ENCODE results near the gene PILRA. TPM values are rescaled to one million over a fixed set of nuclear protein-coding genes. Genes with fewer than 3 reads are reported as not detected.
A peak's percentile ranks its signal among the peaks of the same experiment; 100 is the strongest.

PILRA gene
- total and polyA plus RNA-seq, 2 of the 13 experiments (the other 11 are each of a cell fraction or from before 2014, with no cell fraction given), result 0.13 to 1.3 TPM

DNA sequence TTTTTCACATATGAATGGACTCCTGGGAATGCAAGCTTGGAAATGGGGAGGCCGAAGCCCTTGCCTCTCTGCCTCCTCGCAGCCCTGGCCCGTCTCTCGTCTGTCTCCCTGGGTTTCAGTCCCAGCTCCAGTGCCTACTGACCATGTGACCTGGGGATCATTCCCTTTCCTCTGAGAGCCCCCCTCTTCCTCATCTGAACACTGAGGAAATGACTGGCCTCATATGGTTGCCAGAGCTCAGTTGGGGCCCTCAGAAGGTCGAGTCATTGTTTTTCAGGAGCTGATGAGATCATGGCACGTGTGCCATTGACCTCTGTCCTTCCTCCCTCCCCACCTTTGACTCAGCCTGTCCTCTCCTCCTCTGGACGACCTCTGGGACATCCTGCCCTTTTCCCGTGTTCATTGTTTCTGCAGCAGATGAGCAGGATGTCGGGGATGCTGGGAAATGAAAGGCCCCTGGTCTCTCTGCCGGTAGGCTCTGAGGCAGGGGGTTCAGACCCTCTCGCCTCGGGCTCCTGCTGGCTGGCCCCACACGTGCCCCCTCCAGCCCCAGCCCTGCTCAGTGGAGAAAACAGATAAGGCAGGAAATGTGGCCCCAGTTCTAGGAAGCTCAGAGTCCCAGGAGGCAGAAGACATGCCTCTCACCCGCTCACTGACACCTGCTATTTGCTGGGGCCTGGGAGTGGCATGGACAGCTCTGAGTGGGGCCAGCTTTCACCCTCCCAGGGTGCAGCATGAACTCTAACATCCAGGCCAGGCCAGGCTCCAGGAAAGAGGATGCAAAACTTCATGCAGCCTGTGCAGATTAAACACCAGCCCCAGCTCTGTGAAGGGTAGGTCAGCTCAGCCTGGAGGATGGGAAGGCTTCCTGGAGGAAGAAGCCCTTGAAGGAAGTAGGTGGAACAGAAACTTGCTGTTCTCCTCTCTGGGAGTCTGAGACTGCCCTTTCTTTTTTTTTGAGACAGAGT is 71.3 kb downstream of the PILRA start (continued):
- TF ChIP-seq, protein P1, sequence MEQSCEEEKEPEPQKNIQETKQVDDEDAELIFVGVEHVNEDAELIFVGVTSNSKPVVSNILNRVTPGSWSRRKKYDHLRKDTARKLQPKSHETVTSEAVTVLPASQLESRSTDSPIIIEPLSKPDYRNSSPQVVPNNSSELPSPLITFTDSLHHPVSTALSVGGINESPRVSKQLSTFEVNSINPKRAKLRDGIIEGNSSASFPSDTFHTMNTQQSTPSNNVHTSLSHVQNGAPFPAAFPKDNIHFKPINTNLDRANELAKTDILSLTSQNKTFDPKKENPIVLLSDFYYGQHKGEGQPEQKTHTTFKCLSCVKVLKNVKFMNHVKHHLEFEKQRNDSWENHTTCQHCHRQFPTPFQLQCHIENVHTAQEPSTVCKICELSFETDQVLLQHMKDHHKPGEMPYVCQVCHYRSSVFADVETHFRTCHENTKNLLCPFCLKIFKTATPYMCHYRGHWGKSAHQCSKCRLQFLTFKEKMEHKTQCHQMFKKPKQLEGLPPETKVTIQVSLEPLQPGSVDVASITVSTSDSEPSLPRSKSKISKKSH (CRISPR knock-in tag; IDR thresholded peaks at IDR 0.05; ENCODE audit: borderline replicate concordance), result 0 out of 2 replicates have a peak, but pooled peaks have one; percentile 59
- TF ChIP-seq NONO (IDR thresholded peaks at IDR 0.05), result no peak
- TF ChIP-seq NONO (CRISPR knock-in tag; conservative IDR thresholded peaks at IDR 0.05), result peak; percentile 92
- no peak for TF ChIP-seq KLF13 (CRISPR knock-in tag; IDR thresholded peaks at IDR 0.05)
- peak; percentile 73 for TF ChIP-seq POLR2G (IDR thresholded peaks at IDR 0.05; ENCODE audit: low read depth, low read length)
- TF ChIP-seq ZNF569 (CRISPR knock-in tag; IDR thresholded peaks at IDR 0.05; ENCODE audit: borderline replicate concordance), result no peak
- TF ChIP-seq ZNF652 (CRISPR knock-in tag; IDR thresholded peaks at IDR 0.05; ENCODE audit: borderline replicate concordance, low read depth), result no peak
- TF ChIP-seq MYC (CRISPR knock-in tag; IDR thresholded peaks at IDR 0.05; ENCODE audit: borderline replicate concordance), result peak; percentile 91
- no peak; the same call in 1 of the 2 replicates for TF ChIP-seq ZNF629 (CRISPR knock-in tag; conservative IDR thresholded peaks at IDR 0.05)
- no peak for TF ChIP-seq PAX8 (CRISPR knock-in tag; IDR thresholded peaks at IDR 0.05; ENCODE audit: borderline replicate concordance)
- peak; percentile 85 for TF ChIP-seq ZMYM2 (CRISPR knock-in tag; IDR thresholded peaks at IDR 0.05)
- peak; percentile 96 for TF ChIP-seq SALL1 (CRISPR knock-in tag; IDR thresholded peaks at IDR 0.05)
- TF ChIP-seq ZNF180 (CRISPR knock-in tag; IDR thresholded peaks at IDR 0.05; ENCODE audit: borderline replicate concordance, low read depth), result no peak
- TF ChIP-seq, protein P2, sequence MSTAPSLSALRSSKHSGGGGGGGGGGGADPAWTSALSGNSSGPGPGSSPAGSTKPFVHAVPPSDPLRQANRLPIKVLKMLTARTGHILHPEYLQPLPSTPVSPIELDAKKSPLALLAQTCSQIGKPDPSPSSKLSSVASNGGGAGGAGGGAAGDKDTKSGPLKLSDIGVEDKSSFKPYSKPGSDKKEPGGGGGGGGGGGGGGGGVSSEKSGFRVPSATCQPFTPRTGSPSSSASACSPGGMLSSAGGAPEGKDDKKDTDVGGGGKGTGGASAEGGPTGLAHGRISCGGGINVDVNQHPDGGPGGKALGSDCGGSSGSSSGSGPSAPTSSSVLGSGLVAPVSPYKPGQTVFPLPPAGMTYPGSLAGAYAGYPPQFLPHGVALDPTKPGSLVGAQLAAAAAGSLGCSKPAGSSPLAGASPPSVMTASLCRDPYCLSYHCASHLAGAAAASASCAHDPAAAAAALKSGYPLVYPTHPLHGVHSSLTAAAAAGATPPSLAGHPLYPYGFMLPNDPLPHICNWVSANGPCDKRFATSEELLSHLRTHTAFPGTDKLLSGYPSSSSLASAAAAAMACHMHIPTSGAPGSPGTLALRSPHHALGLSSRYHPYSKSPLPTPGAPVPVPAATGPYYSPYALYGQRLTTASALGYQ (CRISPR knock-in tag; IDR thresholded peaks at IDR 0.05), result no peak
- peak; percentile 66 for TF ChIP-seq KAT8 (CRISPR knock-in tag; IDR thresholded peaks at IDR 0.05)
- no peak for TF ChIP-seq ZFP82 (CRISPR knock-in tag; IDR thresholded peaks at IDR 0.05; ENCODE audit: borderline replicate concordance)
- peak; percentile 90 for TF ChIP-seq HNF4A (CRISPR knock-in tag; IDR thresholded peaks at IDR 0.05)
- TF ChIP-seq, protein P3, sequence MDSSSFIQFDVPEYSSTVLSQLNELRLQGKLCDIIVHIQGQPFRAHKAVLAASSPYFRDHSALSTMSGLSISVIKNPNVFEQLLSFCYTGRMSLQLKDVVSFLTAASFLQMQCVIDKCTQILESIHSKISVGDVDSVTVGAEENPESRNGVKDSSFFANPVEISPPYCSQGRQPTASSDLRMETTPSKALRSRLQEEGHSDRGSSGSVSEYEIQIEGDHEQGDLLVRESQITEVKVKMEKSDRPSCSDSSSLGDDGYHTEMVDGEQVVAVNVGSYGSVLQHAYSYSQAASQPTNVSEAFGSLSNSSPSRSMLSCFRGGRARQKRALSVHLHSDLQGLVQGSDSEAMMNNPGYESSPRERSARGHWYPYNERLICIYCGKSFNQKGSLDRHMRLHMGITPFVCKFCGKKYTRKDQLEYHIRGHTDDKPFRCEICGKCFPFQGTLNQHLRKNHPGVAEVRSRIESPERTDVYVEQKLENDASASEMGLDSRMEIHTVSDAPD (CRISPR knock-in tag; IDR thresholded peaks at IDR 0.05), result peak; percentile 79; the same call in 1 of the 2 replicates
- 0 out of 2 replicates have a peak, but pooled peaks have one; percentile 32 for TF ChIP-seq FOXJ3 (CRISPR knock-in tag; IDR thresholded peaks at IDR 0.05; ENCODE audit: borderline replicate concordance)
- TF ChIP-seq, protein P4, sequence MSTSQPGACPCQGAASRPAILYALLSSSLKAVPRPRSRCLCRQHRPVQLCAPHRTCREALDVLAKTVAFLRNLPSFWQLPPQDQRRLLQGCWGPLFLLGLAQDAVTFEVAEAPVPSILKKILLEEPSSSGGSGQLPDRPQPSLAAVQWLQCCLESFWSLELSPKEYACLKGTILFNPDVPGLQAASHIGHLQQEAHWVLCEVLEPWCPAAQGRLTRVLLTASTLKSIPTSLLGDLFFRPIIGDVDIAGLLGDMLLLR (CRISPR knock-in tag; IDR thresholded peaks at IDR 0.05), result 0 out of 2 replicates have a peak, but pooled peaks have one; percentile 11
- peak; percentile 27; the same call in 1 of the 3 replicates for TF ChIP-seq MXI1 (IDR thresholded peaks at IDR 0.05; ENCODE audit: borderline replicate concordance, low read depth, low read length)
- TF ChIP-seq KLF15 (CRISPR knock-in tag; IDR thresholded peaks at IDR 0.05; ENCODE audit: borderline replicate concordance), result no peak
- no peak for TF ChIP-seq STAT5B (CRISPR knock-in tag; IDR thresholded peaks at IDR 0.05)
- TF ChIP-seq SMAD9 (CRISPR knock-in tag; IDR thresholded peaks at IDR 0.05), result no peak
- TF ChIP-seq ZNF234 (CRISPR knock-in tag; conservative IDR thresholded peaks at IDR 0.05), result no peak

Data from HepG2 (cell line).